Activated CD8-positive, alpha-beta memory T cell treated with anti-CD3 and anti-CD28 coated beads, Interleukin-2, amount 50 U/mL, for 4 hours (primary cell): ENCODE measurements around the gene OTUD4.

Experiments used
- DNase-seq: peaks from one replicate; pipeline ENCODE4 v3.0.0-alpha.2; 2020

OTUD4 gene

DNA sequence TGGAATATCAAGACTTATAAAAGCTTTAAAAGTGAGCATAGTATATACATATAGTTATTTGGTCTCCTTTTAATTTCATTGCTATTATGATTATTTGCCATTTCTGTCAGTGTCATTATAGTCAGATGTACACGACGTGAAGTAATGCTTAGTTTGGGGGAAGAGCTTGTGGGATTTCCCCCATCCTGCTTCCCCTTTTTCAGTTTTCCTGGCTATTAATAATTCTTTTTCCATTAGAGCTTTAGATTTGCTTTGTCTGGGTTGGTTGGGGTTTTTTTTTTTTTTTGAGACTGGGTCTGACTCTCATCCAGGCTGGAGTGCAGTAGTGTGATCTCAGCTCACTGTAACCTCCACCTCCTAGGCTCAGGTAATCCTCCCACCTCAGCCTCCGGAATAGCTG lies 76.9 kb downstream of the OTUD4 start:
- DNase-seq = no peak

DNA sequence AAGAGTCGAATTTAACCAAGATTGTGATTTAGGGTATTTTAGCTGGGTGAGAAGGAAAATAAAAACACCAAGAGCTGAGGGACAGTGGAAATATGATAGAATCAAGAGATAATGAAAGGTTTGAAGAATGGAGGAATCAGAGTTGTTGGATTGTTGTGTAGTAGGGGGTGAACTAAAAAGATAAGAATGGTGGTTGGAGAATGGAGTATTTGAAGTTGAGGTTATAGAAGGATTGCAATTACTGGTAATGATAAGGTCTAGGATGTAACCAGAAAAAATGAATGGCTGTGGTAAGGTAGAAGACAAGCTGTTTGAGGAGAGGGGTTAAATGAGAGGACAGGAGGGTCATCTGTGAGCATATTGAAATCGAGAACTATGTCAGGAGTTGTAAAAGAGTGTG lies 77.8 kb downstream of the OTUD4 start:
- DNase-seq = no peak

DNA sequence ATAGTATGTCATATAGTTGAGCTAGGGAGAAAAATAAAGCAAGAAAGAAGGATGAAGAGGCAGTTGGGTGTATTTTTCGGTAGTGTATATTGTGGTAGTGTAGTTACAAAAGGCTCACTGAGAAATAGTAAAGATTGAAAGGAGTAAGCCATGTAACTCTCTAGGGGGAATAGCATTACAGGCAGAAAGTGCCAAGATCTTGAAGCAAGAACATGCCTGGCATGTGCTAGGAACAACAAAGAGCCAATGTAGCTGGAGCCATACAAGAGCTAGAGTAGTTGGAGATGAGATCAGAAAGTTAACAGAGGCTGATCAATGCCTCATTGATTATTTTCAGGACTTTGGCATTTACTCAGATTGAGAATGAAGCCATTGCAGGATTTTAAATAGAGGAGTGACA lies 79.3 kb downstream of the OTUD4 start:
- DNase-seq = no peak

DNA sequence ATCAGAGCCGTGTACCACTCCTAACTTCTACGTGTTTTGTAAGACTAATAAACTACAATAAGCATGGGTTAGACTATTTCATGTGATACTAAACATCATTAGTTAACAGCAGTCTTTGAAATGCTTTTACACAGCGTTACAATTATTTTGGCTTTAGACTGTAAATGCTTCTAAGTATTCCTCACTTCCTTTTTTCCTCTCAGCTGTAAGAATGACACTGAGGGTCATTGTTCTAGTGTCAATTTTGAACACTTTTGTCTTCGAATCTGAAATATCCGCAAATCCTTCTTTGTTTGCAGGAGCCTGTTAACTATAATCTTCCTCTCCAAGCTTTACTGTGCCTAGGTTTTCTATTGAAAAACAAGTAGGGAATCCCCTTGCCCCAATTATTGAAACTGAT lies 80.7 kb downstream of the OTUD4 start:
- no peak for DNase-seq

DNA sequence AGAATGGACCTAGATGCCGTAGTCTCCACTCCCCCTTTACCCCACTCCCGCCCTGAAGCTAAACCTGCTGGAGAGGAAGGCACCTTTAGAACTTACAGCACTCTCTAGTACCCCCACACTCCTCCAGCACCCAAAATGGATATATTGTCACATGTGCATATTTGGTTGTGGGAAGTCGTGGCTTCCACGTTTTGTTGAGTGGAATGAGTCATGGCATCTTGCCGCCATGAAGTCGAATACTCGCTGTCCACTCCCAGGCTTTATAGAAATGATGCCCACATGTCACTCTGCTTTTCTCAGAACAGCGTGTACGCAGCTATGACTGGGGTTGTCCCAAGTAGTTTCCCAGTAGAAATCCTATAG lies 81.7 kb downstream of the OTUD4 start:
- peak; percentile 41 for DNase-seq

- DNase-seq = peak; percentile 97
These were observed 82.3 kb downstream of the OTUD4 start, which contains the start of the genes ABCE1 and ANAPC10 for GRCh38 chr4:145097821-145098674. Gene ABCE1 (plus strand): TSS chr4:145098311. CDS start chr4:145104413, 6,102 bp downstream. Gene ANAPC10 (minus strand): TSS chr4:145098196. CDS start chr4:145096099, 2,097 bp downstream.

GRCh38 chr4:145097331-145097820 lies 83.0 kb downstream of the OTUD4 start:
- DNase-seq = no peak

GRCh38 chr4:145093638-145094037 lies 86.8 kb downstream of the OTUD4 start:
- no peak for DNase-seq

GRCh38 chr4:145090380-145090779 lies 90.0 kb downstream of the OTUD4 start:
- DNase-seq = no peak

- no peak for DNase-seq
These were observed 96.3 kb downstream of the OTUD4 start for GRCh38 chr4:145083891-145084605.
